BJ (cell line): Measurements from ENCODE around the gene LIN52. TPM values are rescaled to one million over a fixed set of nuclear protein-coding genes. Genes with fewer than 3 reads are reported as not detected.

Experiments used
- CTCF ChIA-PET: fragments of 350-600 bp; formaldehyde crosslinking; extraction: SDS; loops from one replicate; lab custom pipeline; 2021; ENCODE audit warnings: antibody characterized with exemption, inconsistent platforms; lab: Yijun Ruan, JAX
- POLR2A ChIA-PET: fragments of 300-600 bp; sonication (Branson Sonifier 250); formaldehyde crosslinking; extraction: SDS; loops from one replicate; lab custom pipeline; 2021; ENCODE audit warnings: antibody characterized with exemption; lab: Charles Lee
- DNase-seq: peaks from one replicate; pipeline ENCODE4 v3.0.0-alpha.2; 2011; ENCODE audit warnings: low read depth
- H3K27me3 ChIP-seq: 2 replicates; pipeline ENCODE4 v1.6.0; 2011; ENCODE audit warnings: low read length; ENCODE audit not compliant: control insufficient read depth, insufficient read depth
- H3K36me3 ChIP-seq: 2 replicates; pipeline ENCODE4 v1.5.1; 2011; ENCODE audit warnings: low read length; ENCODE audit not compliant: control insufficient read depth, insufficient read depth
- H3K4me3 ChIP-seq: 2 replicates; pipeline ENCODE4 v1.5.1; 2011; ENCODE audit warnings: low read depth, mild to moderate bottlenecking, control low read depth, low read length
- polyA plus RNA-seq: library from polyadenylated mRNA; depleted of rRNA; stranded (reverse); fragments of >200 nt; gene quantifications from 2 replicates; pipeline ENCODE4 v1.2.3, GENCODE V29; 2011
- TF ChIP-seq, protein P1 (sequence below): IDR thresholded peaks from 2 replicates; pipeline ENCODE4 v1.5.1; 2011; ENCODE audit warnings: low read depth, mild to moderate bottlenecking, control low read depth, inconsistent platforms, low read length, moderate library complexity; ENCODE audit not compliant: insufficient read depth

The LIN52 gene
- polyA plus RNA-seq, 1 experiment = 7.4 TPM

GRCh38 chr14:74239848-74240793 is 155.4 kb downstream of the LIN52 start:
- POLR2A ChIA-PET = interaction anchor here (0.5 kb wide), 1 partner anchor 108 kb away, joined by 4 read pairs; the partner anchor contains the start of gene VRTN
- DNase-seq = no peak
- H3K27me3 ChIP-seq = peaks cover 70% of the 10 kb centered on the region
- CTCF ChIA-PET = interaction anchor here (0.6 to 3.6 kb wide), 5 partner anchors 11 to 177 kb away, joined by 3 to 16 read pairs (median 5); no protein-coding TSS in a partner anchor
- no peak overlapping the region for H3K4me3 ChIP-seq
- TF ChIP-seq, protein P1, sequence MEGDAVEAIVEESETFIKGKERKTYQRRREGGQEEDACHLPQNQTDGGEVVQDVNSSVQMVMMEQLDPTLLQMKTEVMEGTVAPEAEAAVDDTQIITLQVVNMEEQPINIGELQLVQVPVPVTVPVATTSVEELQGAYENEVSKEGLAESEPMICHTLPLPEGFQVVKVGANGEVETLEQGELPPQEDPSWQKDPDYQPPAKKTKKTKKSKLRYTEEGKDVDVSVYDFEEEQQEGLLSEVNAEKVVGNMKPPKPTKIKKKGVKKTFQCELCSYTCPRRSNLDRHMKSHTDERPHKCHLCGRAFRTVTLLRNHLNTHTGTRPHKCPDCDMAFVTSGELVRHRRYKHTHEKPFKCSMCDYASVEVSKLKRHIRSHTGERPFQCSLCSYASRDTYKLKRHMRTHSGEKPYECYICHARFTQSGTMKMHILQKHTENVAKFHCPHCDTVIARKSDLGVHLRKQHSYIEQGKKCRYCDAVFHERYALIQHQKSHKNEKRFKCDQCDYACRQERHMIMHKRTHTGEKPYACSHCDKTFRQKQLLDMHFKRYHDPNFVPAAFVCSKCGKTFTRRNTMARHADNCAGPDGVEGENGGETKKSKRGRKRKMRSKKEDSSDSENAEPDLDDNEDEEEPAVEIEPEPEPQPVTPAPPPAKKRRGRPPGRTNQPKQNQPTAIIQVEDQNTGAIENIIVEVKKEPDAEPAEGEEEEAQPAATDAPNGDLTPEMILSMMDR = no peak
- no peaks in the 10 kb centered on the region for H3K36me3 ChIP-seq

DNA sequence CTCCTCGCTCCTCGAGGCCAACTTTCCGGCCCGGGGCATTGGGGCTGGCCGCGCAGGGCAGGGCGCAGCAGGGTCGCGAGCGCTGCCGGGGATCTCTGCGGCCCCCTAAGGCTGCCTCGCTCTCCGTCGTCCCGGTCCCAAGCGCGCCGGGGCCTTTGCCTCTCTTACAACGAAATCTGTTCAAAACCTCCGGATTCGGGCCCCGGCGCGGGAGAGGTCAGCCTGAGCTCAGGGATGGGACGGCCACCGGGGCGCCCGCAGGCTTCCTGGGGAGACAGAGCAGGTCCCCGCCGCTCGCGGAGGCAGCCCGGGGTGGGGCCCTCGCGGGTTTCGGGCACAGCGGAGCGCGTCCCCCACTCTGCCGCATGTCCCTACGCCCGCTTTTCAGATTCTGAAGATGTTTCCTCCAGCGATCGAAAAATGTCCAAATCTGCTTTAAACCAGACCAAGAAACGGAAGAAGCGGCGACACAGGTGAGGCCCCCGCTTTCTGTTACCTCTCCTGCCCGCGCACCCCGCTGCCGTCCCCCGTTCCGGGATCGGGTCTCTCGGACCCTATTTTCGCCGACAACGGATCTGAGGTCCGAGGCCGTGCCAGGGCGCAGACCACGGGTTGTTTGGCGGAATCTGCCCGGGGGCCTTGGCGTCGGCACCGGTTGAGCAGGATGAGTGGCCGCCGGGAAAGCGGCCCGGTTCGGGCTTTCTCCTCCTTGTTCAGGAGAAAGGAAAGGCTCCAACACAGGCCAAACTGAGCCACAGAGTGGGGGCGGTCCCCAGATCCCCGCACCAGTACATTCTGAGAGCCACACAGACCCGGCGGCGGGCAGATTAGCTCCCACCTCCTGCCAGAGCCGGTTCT is 156.3 kb downstream of the LIN52 start:
- Histone ChIP-seq H3K4me3 (no peak overlapping the region), H3K27me3 (peaks cover 77% of the 10 kb centered on the region), H3K36me3 (no peaks in the 10 kb centered on the region)
- ChIA-PET CTCF (interaction anchor here (0.6 to 3.6 kb wide), 3 partner anchors 10 to 137 kb away, joined by 5 to 16 read pairs (median 5); no protein-coding TSS in a partner anchor), POLR2A (no interaction called here)
- TF ChIP-seq, protein P1 = no peak
- DNase-seq = no peak

DNA sequence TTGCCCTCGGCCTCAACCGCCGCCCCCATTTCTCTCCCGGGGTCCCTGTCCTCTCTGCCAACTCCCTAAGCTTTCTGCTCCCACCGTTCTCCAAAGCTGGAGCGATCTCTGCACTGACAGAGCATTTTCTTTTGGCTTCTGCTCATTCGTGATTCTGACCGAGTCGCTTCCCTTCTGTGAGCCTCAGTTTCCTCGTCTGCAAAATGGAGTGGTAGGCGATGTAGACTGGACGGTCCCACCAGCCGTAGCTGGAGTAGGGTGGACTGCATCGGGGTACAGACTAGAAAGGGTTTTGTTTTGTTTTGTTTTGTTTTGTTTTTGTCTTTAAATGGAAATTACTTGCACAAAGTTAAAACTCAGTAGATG is 156.9 kb downstream of the LIN52 start:
- no peak for DNase-seq
- peaks cover 78% of the 10 kb centered on the region for H3K27me3 ChIP-seq
- POLR2A ChIA-PET = no interaction called here
- no peak overlapping the region for H3K4me3 ChIP-seq
- TF ChIP-seq, protein P1 = no peak
- H3K36me3 ChIP-seq = no peaks in the 10 kb centered on the region
- CTCF ChIA-PET = interaction anchor here (3.6 kb wide), 1 partner anchor 16 kb away, joined by 16 read pairs; no protein-coding TSS in a partner anchor

GRCh38 chr14:74242021-74242779 is 157.4 kb downstream of the LIN52 start:
- DNase-seq = no peak
- no peaks in the 10 kb centered on the region for H3K36me3 ChIP-seq
- no peak overlapping the region for H3K4me3 ChIP-seq
- ChIA-PET CTCF (interaction anchor here (1.4 to 3.6 kb wide), 2 partner anchors 9 to 16 kb away, joined by 6 to 16 read pairs; no protein-coding TSS in a partner anchor), POLR2A (no interaction called here)
- H3K27me3 ChIP-seq = peaks cover 81% of the 10 kb centered on the region
- TF ChIP-seq, protein P1 = no peak
